WTC11 (cell line): Measurements from ENCODE around the gene KCNK16. TPM values are rescaled to one million over a fixed set of nuclear protein-coding genes. Genes with fewer than 3 reads are reported as not detected.

Source experiments
- ATAC-seq: fragments of 200-7000 bp; cut with Tn5 transposase; 2 replicates; pipeline ENCODE4 v1.10.0; 2021; ENCODE audit warnings: mild to moderate bottlenecking, moderate library complexity
- CTCF ChIA-PET: fragments of 300-600 bp; sonication (Branson Sonifier 250); formaldehyde crosslinking; loops from one replicate; lab custom pipeline; 2021; ENCODE audit warnings: antibody characterized with exemption; lab: Charles Lee
- POLR2A ChIA-PET: fragments of 350-600 bp; sonication (Branson Sonifier 250); formaldehyde crosslinking; loops from one replicate; lab custom pipeline; 2021; ENCODE audit warnings: antibody characterized with exemption; lab: Charles Lee
- DNase-seq: peaks from one replicate; pipeline ENCODE4 v3.0.0; 2021; ENCODE audit warnings: low spot score
- H3K27ac Mint-ChIP-seq: 2 replicates; pipeline ENCODE4 v1.8.0; 2021; ENCODE audit warnings: mixed read lengths
- H3K27me3 Mint-ChIP-seq: 2 replicates; pipeline ENCODE4 v1.8.0; 2021; ENCODE audit warnings: low read depth, mild to moderate bottlenecking, moderate library complexity, mixed read lengths
- H3K36me3 Mint-ChIP-seq: 2 replicates; pipeline ENCODE4 v1.8.0; 2021; ENCODE audit warnings: mixed read lengths
- H3K4me1 Mint-ChIP-seq: 2 replicates; pipeline ENCODE4 v1.8.0; 2022; ENCODE audit warnings: mixed read lengths
- H3K4me3 Mint-ChIP-seq: 2 replicates; pipeline ENCODE4 v1.8.0; 2021; ENCODE audit warnings: mild to moderate bottlenecking, moderate library complexity, mixed read lengths
- H3K9me3 Mint-ChIP-seq: 2 replicates; pipeline ENCODE4 v1.8.0; 2021; ENCODE audit warnings: mixed read lengths
- ATF6 ChIP-seq: sonication (generic); formaldehyde crosslinking; IDR thresholded peaks from 2 replicates; pipeline ENCODE4 v1.8.1; 2023; ENCODE audit warnings: mild to moderate bottlenecking, missing genetic modification reagents
- CBFB ChIP-seq: sonication (generic); formaldehyde crosslinking; IDR thresholded peaks from 2 replicates; pipeline ENCODE4 v1.8.1; 2022; ENCODE audit warnings: mild to moderate bottlenecking, low read depth, missing genetic modification reagents
- GABPB1 ChIP-seq: sonication (generic); formaldehyde crosslinking; IDR thresholded peaks from 2 replicates; pipeline ENCODE4 v1.8.1; 2023; ENCODE audit warnings: mild to moderate bottlenecking, missing genetic modification reagents
- MXD4 ChIP-seq: fragments of 250-450 bp; sonication (Bioruptor Pico); IDR thresholded peaks from 2 replicates; pipeline ENCODE4 v1.8.0; 2021; ENCODE audit warnings: mild to moderate bottlenecking, moderate library complexity, borderline replicate concordance
- NR1H2 ChIP-seq: sonication (generic); formaldehyde crosslinking; IDR thresholded peaks from 2 replicates; pipeline ENCODE4 v1.9.0; 2021; ENCODE audit warnings: mild to moderate bottlenecking, moderate library complexity, missing genetic modification reagents
- PRRX2 ChIP-seq: fragments of 250-450 bp; sonication (Bioruptor Pico); IDR thresholded peaks from 2 replicates; pipeline ENCODE4 v1.8.0; 2021; ENCODE audit warnings: mild to moderate bottlenecking
- RORB ChIP-seq: fragments of 250-450 bp; sonication (Bioruptor Pico); IDR thresholded peaks from 2 replicates; pipeline ENCODE4 v1.9.0; 2021; ENCODE audit warnings: mild to moderate bottlenecking
- ZNF671 ChIP-seq: fragments of 250-450 bp; sonication (Bioruptor Pico); IDR thresholded peaks from 2 replicates; pipeline ENCODE4 v1.8.0; 2021; ENCODE audit warnings: mild to moderate bottlenecking
- ZSCAN18 ChIP-seq: fragments of 250-450 bp; sonication (Bioruptor Pico); IDR thresholded peaks from 2 replicates; pipeline ENCODE4 v2.1.2; 2022; ENCODE audit warnings: mild to moderate bottlenecking, moderate library complexity
- total RNA-seq: library from RNA; stranded (reverse); gene quantifications from 3 replicates; pipeline ENCODE4 v1.2.3, GENCODE V29; 2021
- TF ChIP-seq, protein P1 (sequence below): fragments of 250-450 bp; sonication (Bioruptor Pico); IDR thresholded peaks from 2 replicates; pipeline ENCODE4 v1.9.0; 2021; ENCODE audit warnings: mild to moderate bottlenecking, borderline replicate concordance
- TF ChIP-seq, protein P2 (sequence below): sonication (generic); formaldehyde crosslinking; IDR thresholded peaks from 2 replicates; pipeline ENCODE4 v1.8.1; 2023; ENCODE audit warnings: mild to moderate bottlenecking, moderate library complexity, missing genetic modification reagents
- TF ChIP-seq, protein P3 (sequence below): sonication (generic); formaldehyde crosslinking; IDR thresholded peaks from 2 replicates; pipeline ENCODE4 v1.8.0; 2022; ENCODE audit warnings: mild to moderate bottlenecking, missing genetic modification reagents

KCNK16 gene
- total RNA-seq, 1 experiment from 2014 or later, result not detected

GRCh38 chr6:39304951-39305350, 17.6 kb downstream of the KCNK16 start:
- CTCF ChIA-PET, result interaction anchor here (1.2 to 8.4 kb wide), 6 partner anchors 86 to 308 kb away, joined by 3 to 214 read pairs (median 24); no protein-coding TSS in a partner anchor
- H3K4me3 Mint-ChIP-seq, result no peak overlapping the region
- H3K9me3 Mint-ChIP-seq, result no peaks in the 10 kb centered on the region
- TF ChIP-seq NR1H2 (CRISPR knock-in tag), result no peak
- TF ChIP-seq, protein P1, sequence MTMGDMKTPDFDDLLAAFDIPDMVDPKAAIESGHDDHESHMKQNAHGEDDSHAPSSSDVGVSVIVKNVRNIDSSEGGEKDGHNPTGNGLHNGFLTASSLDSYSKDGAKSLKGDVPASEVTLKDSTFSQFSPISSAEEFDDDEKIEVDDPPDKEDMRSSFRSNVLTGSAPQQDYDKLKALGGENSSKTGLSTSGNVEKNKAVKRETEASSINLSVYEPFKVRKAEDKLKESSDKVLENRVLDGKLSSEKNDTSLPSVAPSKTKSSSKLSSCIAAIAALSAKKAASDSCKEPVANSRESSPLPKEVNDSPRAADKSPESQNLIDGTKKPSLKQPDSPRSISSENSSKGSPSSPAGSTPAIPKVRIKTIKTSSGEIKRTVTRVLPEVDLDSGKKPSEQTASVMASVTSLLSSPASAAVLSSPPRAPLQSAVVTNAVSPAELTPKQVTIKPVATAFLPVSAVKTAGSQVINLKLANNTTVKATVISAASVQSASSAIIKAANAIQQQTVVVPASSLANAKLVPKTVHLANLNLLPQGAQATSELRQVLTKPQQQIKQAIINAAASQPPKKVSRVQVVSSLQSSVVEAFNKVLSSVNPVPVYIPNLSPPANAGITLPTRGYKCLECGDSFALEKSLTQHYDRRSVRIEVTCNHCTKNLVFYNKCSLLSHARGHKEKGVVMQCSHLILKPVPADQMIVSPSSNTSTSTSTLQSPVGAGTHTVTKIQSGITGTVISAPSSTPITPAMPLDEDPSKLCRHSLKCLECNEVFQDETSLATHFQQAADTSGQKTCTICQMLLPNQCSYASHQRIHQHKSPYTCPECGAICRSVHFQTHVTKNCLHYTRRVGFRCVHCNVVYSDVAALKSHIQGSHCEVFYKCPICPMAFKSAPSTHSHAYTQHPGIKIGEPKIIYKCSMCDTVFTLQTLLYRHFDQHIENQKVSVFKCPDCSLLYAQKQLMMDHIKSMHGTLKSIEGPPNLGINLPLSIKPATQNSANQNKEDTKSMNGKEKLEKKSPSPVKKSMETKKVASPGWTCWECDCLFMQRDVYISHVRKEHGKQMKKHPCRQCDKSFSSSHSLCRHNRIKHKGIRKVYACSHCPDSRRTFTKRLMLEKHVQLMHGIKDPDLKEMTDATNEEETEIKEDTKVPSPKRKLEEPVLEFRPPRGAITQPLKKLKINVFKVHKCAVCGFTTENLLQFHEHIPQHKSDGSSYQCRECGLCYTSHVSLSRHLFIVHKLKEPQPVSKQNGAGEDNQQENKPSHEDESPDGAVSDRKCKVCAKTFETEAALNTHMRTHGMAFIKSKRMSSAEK, result no peak
- TF ChIP-seq RORB (CRISPR knock-in tag), result no peak
- TF ChIP-seq PRRX2 (CRISPR knock-in tag), result no peak
- TF ChIP-seq, protein P2, sequence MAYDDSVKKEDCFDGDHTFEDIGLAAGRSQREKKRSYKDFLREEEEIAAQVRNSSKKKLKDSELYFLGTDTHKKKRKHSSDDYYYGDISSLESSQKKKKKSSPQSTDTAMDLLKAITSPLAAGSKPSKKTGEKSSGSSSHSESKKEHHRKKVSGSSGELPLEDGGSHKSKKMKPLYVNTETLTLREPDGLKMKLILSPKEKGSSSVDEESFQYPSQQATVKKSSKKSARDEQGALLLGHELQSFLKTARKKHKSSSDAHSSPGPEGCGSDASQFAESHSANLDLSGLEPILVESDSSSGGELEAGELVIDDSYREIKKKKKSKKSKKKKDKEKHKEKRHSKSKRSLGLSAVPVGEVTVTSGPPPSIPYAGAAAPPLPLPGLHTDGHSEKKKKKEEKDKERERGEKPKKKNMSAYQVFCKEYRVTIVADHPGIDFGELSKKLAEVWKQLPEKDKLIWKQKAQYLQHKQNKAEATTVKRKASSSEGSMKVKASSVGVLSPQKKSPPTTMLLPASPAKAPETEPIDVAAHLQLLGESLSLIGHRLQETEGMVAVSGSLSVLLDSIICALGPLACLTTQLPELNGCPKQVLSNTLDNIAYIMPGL (CRISPR knock-in tag), result no peak
- no peak for TF ChIP-seq ZNF671 (CRISPR knock-in tag)
- TF ChIP-seq CBFB (CRISPR knock-in tag), result no peak
- TF ChIP-seq ATF6, result no peak
- no peak for TF ChIP-seq GABPB1 (CRISPR knock-in tag)
- no peak for TF ChIP-seq ZSCAN18 (CRISPR knock-in tag)
- no peak for TF ChIP-seq MXD4 (CRISPR knock-in tag)
- POLR2A ChIA-PET, result no interaction called here
- H3K36me3 Mint-ChIP-seq, result no peaks in the 10 kb centered on the region
- H3K4me1 Mint-ChIP-seq, result peaks cover 17% of the 10 kb centered on the region
- H3K27ac Mint-ChIP-seq, result no peak overlapping the region
- ATAC-seq (no peak), DNase-seq (no peak)
- H3K27me3 Mint-ChIP-seq, result peaks cover under 1% of the 10 kb centered on the region

DNA sequence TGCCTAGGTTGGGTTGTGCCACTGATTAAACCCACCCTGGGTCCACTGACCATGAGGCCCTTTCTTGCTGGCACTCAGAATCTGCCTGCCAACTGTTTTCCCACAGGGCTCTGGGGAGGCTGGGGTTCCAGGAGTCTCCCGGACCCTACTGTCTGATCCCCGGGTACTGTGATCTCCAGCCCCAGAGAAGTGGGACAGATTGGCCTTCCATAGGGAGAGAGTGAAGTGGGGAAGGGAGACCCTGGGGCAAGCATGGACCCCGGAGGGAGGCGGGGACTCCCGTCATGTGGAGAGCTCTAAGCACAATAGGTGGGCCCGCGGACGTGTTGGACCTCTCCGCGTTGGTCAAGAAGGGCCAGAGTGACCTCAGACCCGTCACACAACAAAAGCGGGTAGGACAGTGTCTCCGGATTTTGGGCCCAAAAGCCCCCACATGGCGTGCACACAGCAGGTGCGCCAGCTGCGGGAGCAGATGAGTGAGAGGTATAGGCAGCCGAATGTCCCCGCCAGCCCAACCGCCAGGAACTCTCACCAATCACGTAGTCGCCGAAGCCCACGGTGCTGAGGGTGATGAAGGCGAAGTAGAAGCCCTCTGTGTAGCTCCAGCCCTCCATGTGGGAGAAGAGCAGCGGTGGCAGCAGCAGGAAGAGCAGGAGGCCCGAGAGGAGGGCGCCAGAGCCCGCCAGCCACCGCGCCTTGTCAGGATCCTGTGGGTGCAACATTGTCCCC, 18.9 kb downstream of the KCNK16 start:
- POLR2A ChIA-PET, result interaction anchor here (1.7 kb wide), 1 partner anchor 114 kb away, joined by 4 read pairs; no protein-coding TSS in a partner anchor

More for the DNA sequence above, 18.9 kb downstream of the KCNK16 start:
- Mint-ChIP-seq H3K27ac (no peak overlapping the region), H3K4me1 (peaks cover 17% of the 10 kb centered on the region), H3K27me3 (no peaks in the 10 kb centered on the region; the same call in 1 of the 2 replicates), H3K9me3 (no peaks in the 10 kb centered on the region), H3K36me3 (no peaks in the 10 kb centered on the region), H3K4me3 (no peak overlapping the region)
- CTCF ChIA-PET, result interaction anchor here (0.6 to 8.4 kb wide), 51 partner anchors 10 to 1694 kb away, joined by 3 to 214 read pairs (median 8); partner anchors contain the start of genes KCNK17 and KCNK5
- no peak for DNase-seq
- ATAC-seq, result no peak
- TF ChIP-seq, protein P3, sequence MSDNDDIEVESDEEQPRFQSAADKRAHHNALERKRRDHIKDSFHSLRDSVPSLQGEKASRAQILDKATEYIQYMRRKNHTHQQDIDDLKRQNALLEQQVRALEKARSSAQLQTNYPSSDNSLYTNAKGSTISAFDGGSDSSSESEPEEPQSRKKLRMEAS (CRISPR knock-in tag), result 0 out of 2 replicates have a peak, but pooled peaks have one; percentile 0
- TF ChIP-seq, protein P1, result no peak
- TF ChIP-seq, all 79 proteins: peak for 1
